SK-N-MC (cell line): ENCODE data around the gene POTEM.
"Not testable (repeated sequence)": the region's sequence is repeated elsewhere in the genome, so short reads cannot be mapped to it uniquely, and the experiment has no call there.

Source experiments
- EZH2 ChIP-seq: fragments of 200-600 bp; sonication (generic); IDR thresholded peaks from one replicate; pipeline ENCODE4 v1.6.1; 2017; ENCODE audit warnings: antibody characterized with exemption
- FOXP2 ChIP-seq: optimal IDR thresholded peaks from 2 replicates; pipeline ENCODE3; 2011; ENCODE audit warnings: mild to moderate bottlenecking, moderate library complexity; ENCODE audit not compliant: insufficient read depth; ENCODE audit errors: extremely low read length, control extremely low read depth
- POLR2AphosphoS5 ChIP-seq: IDR thresholded peaks from 2 replicates; pipeline ENCODE4 v1.6.1; 2012; ENCODE audit warnings: mild to moderate bottlenecking, low read depth, low read length, borderline replicate concordance

DNA sequence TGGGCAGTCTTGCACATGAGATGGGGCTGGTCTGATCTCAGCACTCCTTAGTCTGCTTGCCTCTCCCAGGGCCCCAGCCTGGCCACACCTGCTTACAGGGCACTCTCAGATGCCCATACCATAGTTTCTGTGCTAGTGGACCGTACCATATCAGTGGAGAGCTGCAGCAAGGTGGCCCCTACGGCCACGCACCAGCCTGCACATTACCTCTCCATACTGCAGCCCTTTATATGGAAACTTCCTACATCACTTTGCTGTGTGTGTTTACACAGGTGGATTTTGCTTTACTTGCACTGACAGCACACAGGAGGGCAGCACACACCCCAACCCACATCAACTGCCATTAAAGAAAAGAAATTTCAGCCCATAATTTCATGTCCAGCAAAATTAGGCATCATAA is 35.3 kb downstream of the POTEM start:
- not testable (repeated sequence) for TF ChIP-seq POLR2AphosphoS5, EZH2, FOXP2
